ENCODE measurements around the gene MLC1.

Gene MLC1

DNA sequence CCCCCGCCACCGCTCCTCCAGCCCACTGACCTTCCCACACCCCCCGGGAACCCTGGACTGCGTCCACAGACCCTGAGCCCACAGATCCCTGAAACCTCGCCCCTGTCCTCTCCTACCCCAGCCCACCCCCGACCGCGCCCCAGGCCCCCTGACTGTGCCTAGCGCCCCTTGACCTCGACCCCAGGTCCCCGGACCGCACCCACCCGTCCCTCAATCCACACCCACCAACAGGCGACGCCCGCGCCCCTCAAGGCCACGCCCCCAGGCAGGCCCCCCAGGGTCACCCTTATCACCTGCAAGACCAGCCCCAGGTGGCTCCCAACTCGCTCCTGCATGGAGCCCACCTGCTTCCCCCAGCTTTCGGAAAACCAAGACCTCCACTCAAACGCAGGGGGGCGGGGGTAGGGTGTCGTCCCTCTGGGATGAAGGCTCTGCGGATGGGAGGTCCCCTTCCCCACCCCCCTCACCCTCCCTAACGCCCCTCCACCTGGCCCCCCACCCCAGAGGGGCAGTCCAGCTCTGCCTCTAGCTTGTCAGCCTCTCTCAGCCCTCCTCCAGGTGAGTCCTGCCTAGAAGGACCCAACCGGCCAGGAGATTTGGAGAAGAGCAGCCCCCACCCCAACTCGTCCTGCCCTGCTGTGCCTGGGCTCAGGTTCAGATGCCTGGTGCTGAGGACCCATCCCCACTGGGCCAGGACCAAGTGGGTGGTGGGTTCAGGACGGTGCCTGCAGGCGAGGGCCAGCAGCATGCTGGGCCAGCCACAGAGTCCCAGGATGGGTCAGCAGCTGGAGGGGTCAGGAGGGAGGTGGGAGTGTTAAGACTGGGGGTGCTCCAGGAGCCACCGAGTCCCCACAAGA lies 69.5 kb downstream of the MLC1 start:
- no peak for DNase-seq (ENCODE audit: low read depth)

DNA sequence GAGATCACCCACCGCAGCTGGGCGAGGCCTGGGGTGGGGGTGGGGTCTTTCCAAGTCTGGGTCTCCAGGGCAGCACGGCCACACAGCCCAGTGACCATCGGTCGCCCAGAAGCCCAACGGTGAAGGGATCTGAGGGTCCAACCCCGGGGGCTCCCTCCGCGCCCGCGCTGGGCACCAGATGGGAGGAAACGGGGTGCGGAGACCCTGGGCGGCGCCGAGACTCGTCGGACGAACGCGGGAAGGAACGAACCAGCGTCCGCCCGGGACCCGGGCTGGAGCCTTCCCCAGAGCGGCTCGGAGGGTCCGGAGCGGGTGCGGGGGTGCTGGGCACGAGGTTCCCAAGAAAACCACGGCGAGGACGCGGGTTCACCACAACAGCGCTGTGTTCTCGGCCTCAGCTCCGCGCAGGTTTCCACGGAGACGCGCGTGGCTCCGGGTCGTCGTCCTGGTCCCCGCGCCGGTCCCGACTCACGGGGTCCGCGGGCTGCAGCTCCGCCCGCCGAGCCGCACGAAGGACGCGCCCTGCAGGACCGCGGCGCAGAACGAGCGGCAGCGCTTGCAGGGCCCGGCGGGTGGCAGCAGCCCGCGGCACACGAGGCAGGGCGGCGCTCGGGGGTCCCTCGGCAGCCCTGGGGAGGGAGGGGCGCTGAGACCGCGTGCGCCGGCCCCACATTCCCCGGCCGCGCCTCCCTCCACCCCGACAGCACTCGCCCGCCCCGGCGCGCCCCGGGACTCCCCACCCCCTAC lies 70.4 kb downstream of the MLC1 start:
- no peak for DNase-seq (ENCODE audit: low read depth)

DNA sequence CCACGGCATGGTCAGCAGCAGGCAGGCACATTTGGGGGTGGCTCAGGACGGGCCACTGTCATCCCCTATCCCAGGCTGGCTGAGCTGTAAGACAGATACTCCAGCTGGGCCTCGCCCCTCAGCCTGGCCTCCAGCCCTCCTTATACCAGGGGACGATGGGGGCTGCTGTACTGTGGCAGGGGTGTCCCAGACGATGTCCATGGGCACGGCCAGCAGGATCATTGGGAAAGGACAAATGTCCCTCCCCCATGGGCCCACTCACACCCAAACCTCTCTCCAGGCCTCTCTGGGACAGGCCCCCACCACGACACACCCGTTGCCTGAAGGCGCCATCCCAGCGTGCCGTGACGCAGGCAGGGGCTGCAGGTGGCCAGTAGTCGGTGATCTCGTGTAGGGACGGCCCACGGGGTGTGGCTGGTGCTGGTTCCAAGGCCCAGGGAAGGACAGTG lies 71.1 kb downstream of the MLC1 start:
- DNase-seq (ENCODE audit: low read depth): no peak

DNA sequence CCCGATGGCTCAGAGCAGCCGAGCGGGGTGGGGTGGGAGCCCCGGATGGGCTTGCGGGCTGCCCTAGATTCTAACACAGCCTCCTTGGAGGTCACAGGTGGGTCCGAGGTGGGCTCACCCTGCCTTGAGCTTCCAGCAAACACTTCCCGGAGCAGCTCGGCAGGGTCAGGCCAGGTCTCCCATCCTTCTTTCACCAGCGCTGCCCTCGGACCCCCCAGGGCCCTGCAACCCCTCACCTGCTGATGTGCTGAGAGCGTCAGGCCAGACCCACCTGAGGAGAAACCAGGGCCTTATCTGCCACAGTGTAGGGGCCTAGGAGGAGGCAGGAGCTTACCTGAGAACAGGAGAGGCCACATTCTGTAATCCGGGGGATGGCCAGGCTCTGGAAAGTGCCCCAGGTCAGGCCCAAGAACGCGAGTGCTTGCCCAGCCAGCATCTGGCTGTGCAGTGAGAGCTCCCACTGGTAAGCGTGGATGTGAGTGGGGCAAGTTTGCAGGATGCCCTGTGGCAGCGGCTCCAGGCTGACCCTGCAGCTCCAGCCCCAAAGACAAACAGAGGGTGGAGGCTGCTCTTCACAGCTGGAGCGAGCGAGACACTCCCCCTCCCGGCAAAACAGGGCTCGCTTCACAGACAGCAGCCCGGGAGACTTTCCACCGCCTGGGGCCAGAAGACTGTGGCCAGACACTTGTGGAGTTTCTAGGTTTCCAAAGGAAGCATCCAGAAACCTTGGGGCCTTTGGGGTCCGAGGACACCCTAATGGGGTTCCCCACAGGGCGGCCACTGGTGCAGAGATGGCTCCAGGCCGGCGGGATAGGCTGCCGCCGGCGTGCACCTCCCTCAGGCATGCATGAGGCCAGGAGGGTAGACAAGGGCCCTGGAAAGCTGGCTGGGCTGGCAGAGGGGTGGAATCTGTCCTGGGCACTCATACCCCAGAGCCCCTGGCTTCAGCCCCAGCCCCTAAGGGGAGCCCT lies 72.7 kb downstream of the MLC1 start, which contains the start of gene IL17REL:
IL17REL (minus strand) TSS at position 555 of the 971 bp plus-strand sequence; CDS start at position 436, 119 bp downstream.
- DNase-seq (ENCODE audit: low read depth): no peak

DNA sequence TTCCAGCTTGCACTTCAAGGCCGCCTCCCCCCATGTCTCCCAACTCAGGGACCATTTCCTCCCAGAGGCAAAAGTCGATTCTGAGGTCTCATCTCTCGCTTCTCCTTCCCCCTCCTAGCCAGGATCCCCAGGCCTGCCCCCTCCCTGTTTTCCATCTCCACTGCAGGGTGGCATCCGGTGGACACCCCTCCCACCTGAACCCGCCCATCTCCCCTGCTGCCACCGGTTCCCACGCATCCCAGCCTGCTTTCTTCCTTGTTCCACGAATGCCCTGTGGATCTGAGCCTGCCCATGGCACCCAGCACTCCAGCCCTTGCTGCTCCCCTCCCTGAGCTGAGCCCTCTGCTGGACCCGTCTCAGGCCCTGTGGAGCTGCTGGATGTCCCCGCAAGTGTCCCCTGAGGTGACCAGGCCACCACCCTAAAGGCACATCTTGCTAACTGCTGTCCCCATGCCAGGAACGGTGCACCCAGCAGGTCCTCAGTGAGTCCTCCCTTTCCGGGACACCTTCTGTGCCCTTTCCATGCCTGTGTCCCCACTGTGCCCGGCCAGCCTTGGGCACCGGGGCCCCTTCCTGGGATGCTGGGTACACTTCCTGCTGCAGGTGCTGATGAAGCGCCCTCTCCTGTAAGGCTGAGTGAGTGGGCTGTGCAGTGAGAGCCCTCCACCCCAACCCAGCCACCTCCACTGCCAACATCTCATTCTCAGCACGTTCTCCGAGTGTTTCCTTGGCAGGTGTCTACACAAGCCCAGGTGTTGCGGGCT lies 73.6 kb downstream of the MLC1 start:
- no peak for DNase-seq (ENCODE audit: low read depth)

DNA sequence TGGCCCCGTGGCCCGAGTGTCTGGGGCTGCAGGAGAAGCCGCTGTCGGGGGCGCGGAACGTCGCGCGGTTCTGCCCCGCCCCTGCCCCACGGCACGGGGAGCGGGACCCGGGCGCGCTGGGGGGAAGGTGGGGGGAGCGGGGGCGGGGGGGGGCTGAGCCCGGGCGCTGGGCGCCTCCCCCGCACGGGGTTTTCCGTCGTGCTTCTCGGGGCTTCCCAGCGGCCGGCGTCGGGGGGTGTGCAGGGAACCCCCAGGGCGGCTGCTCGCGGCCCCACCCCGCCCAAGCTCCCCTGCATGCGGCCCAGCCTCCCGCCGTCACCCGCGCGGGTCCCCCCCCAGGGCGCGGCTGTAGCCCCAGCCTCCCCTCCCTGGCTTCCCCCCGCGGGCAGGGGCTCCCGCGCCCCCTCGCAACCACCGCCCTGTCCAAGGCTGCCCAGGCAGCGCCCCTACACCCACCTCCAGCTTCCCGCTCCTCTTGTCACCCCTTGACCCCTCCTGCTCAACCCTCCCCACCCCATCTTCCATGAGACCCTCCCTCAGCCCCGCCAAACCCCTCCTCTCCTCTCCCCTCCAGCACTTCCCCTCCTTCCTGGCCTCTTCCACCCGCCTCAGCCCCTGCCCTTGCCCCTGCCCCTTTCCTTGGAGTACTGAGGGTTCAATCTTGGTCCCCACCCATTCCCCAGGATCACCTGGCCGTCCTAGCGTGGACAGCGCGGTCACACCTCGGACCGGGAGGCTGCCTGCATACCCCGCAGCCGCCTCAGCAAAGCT lies 74.4 kb downstream of the MLC1 start:
- no peak for DNase-seq (ENCODE audit: low read depth)

DNA sequence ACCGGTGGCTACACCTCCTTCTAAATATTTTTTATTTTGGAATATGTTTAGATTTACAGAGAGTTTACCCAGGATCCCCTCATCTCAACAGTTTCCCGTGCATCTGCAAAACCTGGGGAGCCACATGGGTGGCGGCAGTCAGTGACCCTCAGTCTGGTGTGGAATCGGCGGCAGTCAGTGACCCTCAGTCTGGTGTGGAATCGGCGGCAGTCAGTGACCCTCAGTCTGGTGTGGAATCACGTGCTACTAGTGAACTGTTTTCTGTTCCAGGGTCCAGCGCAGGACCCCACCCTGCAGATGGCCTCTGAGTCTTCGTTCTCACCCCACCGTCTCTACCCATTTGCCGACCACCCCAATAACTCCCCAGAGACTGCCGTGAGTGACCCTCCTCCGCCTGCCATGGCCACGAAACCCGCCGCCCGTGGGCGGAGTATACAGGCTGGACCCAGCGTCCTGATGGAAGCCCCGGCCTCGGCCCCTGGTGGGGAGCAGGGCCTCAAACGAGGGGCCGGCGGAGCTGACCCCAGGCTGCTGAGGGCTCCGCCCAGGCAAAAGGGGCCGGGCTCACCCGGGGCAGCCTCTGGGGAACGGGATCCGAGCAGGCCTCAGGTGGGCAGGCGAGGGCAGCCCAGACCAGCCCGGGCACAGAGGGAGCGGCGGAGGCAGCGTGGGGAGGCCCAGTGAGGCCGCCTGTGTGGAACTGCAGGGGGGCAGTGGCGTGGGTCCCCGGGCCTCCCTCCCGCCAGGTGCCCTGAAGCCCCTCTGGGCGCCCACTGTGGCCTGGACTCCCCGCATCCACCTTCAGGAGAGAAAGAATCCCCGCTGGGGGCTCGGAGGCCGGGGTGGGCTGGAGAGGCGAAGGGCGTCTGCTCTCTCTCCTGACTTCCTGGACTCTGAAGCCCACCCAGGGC lies 75.2 kb downstream of the MLC1 start:
- no peak for DNase-seq (ENCODE audit: low read depth)

Data from CMK (cell line).